Measurements from ENCODE around the gene CD19.
A peak's percentile ranks its signal among the peaks of the same experiment; 100 is the strongest.
"Not testable (repeated sequence)": the region's sequence is repeated elsewhere in the genome, so short reads cannot be mapped to it uniquely, and the experiment has no call there.

The CD19 gene

GRCh38 chr16:28936784-28937155, 5.0 kb downstream of the CD19 start:
- DNase-seq (ENCODE audit: low read depth), result no peak

GRCh38 chr16:28937222-28937876, 5.6 kb downstream of the CD19 start:
- no peak for DNase-seq (ENCODE audit: low read depth)

DNA sequence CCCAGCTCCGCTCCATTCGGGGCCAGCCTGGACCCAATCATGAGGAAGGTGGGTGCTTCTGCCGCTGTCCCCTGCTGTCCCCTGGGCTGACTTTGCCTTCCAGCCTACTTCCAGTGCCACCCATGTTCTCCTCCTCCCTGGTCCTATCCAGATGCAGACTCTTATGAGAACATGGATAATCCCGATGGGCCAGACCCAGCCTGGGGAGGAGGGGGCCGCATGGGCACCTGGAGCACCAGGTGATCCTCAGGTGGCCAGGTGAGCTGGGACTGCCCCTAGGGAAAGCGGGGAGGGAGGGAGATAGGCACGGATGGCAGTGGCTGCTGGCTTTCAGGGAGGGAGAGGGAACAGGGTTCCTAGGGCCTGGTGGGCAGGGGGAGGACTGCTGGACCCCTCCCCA, 7.0 kb downstream of the CD19 start:
- DNase-seq (ENCODE audit: low read depth), result no peak

GRCh38 chr16:28939825-28940224, 8.1 kb downstream of the CD19 start:
- not testable (repeated sequence) for DNase-seq (ENCODE audit: low read depth)

DNA sequence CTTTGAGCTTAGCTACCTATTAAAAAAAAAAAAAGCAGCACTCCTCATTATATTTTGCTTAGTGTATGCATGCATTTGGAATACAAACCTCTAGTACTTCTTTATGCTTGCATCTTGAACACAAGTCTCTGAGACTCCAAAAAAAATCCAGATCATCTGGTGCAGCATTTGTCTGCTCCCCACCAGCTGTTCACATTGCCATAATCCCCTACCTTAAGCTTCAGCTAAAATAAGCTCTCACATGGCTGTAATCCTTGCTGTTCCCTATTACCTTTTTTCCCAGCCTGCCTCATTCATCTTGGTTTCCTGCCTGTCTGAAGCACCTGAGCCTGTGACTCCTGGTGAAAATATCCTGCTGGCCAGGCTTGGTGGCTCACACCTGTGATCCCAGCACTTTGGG, 11.5 kb downstream of the CD19 start:
- DNase-seq (ENCODE audit: low read depth), result no peak

GRCh38 chr16:28946681-28947080, 14.9 kb downstream of the CD19 start:
- no peak for DNase-seq (ENCODE audit: low read depth)

DNA sequence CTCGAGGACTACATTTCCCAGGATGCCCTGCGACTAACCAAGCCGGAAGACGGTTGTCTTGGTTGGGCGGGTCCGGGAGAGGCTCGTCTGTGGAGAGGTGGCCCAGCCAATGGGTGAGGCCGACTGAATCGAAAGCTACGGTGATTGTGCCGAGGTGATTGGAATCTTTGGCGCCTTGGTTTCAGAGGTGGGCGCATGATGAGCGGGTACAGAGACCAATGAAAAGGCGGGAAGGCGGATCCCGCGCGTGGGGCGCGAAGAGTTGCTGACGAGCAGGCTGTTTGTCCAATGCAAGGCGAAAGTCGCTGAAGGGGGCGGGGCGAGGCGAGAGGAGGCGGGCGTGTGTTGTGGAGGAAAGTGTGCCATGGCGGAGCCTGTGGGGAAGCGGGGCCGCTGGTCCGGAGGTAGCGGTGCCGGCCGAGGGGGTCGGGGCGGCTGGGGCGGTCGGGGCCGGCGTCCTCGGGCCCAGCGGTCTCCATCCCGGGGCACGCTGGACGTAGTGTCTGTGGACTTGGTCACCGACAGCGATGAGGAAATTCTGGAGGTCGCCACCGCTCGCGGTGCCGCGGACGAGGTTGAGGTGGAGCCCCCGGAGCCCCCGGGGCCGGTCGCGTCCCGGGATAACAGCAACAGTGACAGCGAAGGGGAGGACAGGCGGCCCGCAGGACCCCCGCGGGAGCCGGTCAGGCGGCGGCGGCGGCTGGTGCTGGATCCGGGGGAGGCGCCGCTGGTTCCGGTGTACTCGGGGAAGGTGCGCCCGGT, 19.1 kb downstream of the CD19 start, which contains the start of gene NFATC2IP:
NFATC2IP (plus strand) TSS at position 290 of the 762 bp plus-strand sequence; CDS start at position 365, 75 bp downstream.
- peak; percentile 98 for DNase-seq (ENCODE audit: low read depth)

DNA sequence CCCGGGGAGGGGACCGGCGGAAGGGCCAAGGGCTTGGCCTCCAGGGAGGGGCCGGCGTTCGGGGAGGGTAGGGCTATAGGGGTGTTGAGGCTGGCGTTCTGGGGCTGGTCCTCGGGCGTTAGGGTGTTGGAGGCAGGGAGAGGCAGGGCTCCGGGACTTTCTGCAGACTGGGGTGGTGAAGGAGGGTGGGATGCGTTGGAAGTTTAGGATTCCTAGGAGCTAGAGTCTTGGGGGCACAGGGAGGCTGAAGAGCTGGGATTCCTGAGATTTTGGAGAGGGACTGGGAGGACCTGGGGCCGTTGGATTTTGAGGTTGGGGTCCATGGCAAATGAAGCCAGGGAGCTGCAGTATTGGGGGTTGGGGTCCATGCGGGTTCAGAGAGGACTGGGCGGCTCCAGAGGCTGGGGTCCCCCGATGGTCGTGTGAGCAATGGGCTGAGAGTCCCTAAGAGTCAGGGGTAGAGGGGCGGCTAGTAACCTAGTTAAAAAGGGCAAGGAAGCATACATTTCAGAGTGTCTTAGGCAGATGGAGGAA, 19.7 kb downstream of the CD19 start:
- no peak for DNase-seq (ENCODE audit: low read depth)

DNA sequence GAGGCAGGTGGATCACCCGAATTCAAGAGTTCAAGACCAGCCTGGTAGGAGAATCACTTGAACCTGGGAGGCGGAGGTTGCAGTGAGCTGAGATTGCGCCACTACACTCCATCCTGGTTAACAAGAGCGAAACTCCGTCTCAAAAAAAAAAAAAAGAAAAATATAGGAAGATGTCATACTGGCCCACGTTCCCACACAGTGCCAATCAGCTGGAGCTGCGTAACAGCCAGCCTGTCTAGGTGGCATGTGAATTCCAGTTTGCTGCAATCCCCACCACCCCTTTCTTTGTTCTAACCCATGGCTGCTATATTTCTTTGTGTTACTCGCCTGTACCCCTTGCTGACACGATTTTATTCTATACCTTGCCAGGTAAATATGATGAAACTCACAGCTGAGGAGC, 26.4 kb downstream of the CD19 start:
- DNase-seq (ENCODE audit: low read depth), result no peak

DNA sequence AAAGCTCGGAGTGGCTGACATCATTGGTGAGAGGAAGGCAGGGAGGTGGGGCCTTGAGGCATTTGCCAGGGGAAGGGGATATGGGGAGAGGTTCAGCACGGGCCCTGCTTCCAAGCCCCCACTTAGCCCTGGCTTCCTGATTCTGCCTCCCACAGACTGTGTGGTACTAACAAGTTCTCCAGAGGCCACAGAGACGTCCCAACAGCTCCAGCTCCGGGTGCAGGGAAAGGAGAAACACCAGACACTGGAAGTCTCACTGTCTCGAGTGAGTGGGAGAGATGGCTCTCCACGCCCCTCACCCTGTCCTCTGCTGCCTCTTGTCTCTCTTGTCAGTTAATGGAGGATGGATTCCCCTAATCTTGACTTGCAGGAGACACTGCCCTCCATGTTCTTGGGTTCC, 27.1 kb downstream of the CD19 start:
- DNase-seq (ENCODE audit: low read depth), result no peak

DNA sequence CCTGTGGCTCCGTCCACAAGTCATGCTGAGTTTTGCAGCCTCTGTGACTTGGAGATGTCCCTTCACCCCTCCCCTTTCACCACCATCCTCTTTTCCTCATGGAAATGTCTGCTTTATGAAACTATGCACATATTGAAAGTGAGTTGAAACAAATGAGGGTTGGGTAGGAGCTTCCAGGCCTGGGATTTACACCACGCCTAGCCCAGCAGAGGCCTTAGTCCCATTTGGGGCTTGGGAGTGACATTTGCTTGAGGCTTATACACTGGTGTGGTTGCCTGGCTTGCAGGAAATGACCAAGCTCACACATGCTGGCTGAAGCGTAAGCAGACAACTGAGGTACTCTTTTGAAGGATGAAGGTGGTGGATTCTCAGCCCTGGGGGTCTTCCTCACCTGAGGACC, 32.3 kb downstream of the CD19 start:
- DNase-seq (ENCODE audit: low read depth), result no peak

DNA sequence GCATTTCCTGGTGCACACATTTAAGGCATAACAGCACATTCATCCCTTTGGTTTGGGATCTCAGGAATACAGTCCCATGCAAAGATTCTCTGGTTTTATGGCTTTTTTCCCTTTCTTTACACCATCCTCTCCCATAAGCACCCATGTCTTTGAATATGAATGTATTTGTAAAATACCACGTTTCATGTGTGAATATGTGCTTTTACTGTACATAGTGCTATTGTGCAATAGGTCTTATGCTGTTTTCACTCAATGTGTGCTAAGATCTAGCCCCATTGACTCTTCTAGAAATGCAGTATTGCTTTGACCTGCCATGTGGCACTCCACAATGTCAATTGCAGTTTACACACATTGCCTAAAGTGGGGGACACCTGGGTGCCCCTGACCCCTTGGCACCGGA, 32.7 kb downstream of the CD19 start:
- DNase-seq (ENCODE audit: low read depth), result no peak

GRCh38 chr16:28967156-28967555, 35.4 kb downstream of the CD19 start:
- DNase-seq (ENCODE audit: low read depth), result no peak

GRCh38 chr16:28969696-28970095, 37.9 kb downstream of the CD19 start:
- not testable (repeated sequence) for DNase-seq (ENCODE audit: low read depth)

DNA sequence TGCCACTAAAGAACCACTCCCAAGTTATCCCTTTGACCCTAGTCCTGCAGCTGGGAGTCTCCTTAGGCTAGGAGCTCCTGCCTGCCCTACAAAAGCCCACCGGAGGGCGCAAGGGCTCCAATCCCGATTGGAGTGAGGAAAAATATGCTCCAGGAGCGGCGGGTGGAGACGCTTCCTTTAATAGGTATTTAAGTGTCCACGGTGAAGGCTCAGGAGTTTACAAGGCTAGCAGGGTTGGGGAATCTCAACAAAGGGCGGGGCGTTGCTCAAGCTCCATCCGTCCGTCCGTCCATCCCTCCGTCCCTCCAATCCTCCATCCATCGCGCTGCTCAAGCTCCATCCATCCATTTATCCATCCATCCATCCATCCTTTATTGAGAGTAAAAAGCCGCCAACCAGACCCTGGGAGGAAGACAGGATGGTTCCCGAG, 42.3 kb downstream of the CD19 start:
- peak; percentile 31 for DNase-seq (ENCODE audit: low read depth)

DNA sequence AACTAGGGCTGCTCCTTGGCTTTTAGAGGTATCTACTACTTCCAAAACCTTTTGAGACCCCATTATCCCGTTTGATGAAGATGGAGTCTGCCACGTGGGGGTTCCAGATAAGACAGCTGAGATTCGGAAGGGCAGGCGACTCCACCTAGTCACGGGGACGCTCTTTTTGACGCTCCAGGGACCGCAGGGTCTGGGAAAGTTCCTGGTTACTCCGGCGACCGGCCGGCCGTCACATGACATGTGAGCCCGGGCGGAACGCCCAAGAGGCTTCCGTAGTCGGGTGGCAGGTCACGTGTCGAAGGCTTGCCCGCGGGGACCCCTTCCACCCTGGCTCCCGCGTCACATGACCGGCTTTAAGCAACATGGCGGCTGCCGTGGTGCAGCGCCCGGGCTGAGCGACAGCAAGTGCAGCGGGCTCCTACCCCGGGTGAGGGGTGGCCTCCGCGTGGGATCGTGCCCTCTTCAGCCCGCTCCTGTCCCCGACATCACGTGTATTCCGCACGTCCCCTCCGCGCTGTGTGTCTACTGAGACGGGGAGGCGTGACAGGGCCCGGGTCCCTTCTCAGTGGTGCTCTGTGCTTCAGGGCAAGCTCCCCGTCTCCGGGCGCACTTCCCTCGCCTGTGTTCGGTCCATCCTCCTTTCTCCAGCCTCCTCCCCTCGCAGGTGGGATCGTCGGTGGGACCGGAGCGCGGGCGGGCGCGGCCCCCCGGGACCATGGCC, 42.8 kb downstream of the CD19 start, which contains the start of gene SPNS1:
SPNS1 (plus strand) TSS at position 342 of the 721 bp plus-strand sequence; CDS start at position 716, 374 bp downstream.
- peak; percentile 88 for DNase-seq (ENCODE audit: low read depth)

GRCh38 chr16:28975158-28975599, 43.4 kb downstream of the CD19 start:
- no peak for DNase-seq (ENCODE audit: low read depth)

DNA sequence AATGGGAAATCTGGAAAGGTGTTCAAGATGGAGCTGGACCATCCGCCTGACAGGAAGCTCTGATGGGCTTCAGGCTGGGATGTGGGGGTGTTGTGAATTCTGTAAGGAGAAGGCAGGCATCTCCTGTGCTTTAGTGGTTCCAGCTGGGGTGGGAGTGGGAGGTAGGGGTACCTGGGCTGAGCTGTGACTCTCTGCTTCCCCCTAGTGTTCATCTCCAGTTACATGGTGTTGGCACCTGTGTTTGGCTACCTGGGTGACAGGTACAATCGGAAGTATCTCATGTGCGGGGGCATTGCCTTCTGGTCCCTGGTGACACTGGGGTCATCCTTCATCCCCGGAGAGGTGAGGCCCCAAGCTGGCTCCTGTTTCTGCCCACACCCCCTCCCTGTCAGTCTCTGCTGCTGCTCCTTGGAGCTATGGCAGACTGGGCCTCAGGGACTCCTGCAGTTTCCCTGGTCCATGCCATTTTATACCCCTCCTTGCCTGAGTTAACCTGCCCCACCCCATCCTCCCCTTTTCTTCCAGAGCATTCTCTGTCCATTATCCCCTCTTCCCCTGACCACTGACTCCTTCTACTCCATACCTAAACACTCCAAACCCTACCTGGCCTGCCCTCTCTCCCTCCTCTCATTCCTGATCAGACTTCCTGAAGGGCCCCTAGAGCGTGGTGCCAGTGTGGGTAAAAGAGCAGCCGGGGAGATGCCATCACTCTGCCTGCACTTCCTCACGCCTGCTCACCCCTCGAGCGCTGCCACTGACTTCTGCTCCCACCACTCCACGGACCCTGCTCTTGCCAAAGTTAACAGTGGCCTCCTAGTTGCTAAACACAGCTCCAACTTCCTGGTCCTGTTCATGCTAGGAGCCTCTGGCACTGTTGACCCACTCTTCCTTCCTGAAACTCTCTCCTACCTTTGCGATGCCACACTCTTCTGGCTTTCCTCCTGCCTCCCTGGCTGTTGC, 46.2 kb downstream of the CD19 start:
- no peak for DNase-seq (ENCODE audit: low read depth)

- not testable (repeated sequence) for DNase-seq (ENCODE audit: low read depth)
Measured at GRCh38 chr16:28980330-28980729, 48.6 kb downstream of the CD19 start.

GRCh38 chr16:28980929-28981328, 49.2 kb downstream of the CD19 start:
- no peak for DNase-seq (ENCODE audit: low read depth)

DNA sequence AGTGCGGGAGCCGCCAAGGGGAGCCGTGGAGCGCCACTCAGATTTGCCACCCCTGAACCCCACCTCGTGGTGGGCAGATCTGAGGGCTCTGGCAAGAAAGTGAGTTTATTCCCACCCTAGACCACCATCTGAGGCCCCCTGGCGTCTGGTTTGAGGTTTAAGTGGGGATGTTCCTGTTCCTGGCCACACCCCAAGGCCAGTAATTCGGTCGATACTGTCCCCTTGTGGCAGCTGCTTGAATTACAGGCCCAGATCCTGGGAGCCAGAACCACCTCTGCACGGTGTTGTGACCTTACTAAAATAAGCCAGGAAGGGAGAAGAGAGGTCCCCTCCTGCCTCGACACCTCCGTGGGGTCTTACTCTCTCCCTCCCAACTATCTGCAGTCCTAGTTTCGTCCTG, 49.7 kb downstream of the CD19 start:
- no peak for DNase-seq (ENCODE audit: low read depth)
